Myocyte (in vitro differentiated cells): Measurements from ENCODE around the gene TMED6. TPM values are rescaled to one million over a fixed set of nuclear protein-coding genes. Genes with fewer than 3 reads are reported as not detected.

Source experiments
- DNase-seq: peaks from one replicate; pipeline ENCODE4 v3.0.0-alpha.2; 2012; ENCODE audit warnings: low read depth
- polyA plus RNA-seq: library from polyadenylated mRNA; unstranded; fragments of >200 nt; gene quantifications from one replicate; pipeline ENCODE4 v1.2.1, GENCODE V29; 2012; ENCODE audit warnings: missing spikeins
- total RNA-seq: library from RNA; depleted of rRNA; stranded (reverse); fragments of >200 nt; gene quantifications from 2 replicates; pipeline ENCODE4 v1.2.3, GENCODE V29; 2014

TMED6 gene
- total RNA-seq: 0.36 TPM in 1 of 2 replicates, not detected in the other
- 0.74 TPM for polyA plus RNA-seq

- no peak for DNase-seq
Observed at GRCh38 chr16:69351309-69352027, at the start of gene TMED6. Gene TMED6, minus strand, starts transcription at chr16:69351786. Its CDS starts 33 bp downstream, at chr16:69351753.

GRCh38 chr16:69399361-69399760 is 47.8 kb upstream of the TMED6 start:
- peak; percentile 72 for DNase-seq

GRCh38 chr16:69397821-69398521 is 46.4 kb upstream of the TMED6 start:
- peak; percentile 93 for DNase-seq

GRCh38 chr16:69396187-69397061 is 44.8 kb upstream of the TMED6 start:
- DNase-seq: peak; percentile 89

GRCh38 chr16:69395859-69396186 is 44.2 kb upstream of the TMED6 start:
- DNase-seq: no peak

- DNase-seq: no peak
Observed at GRCh38 chr16:69393898-69394849, 42.6 kb upstream of the TMED6 start.

- DNase-seq: no peak
Observed at GRCh38 chr16:69386596-69386995, 35.0 kb upstream of the TMED6 start.

GRCh38 chr16:69384974-69385373 is 33.4 kb upstream of the TMED6 start:
- DNase-seq: no peak

GRCh38 chr16:69382421-69382820 is 30.8 kb upstream of the TMED6 start:
- DNase-seq: no peak

- no peak for DNase-seq
Observed at GRCh38 chr16:69381231-69381630, 29.6 kb upstream of the TMED6 start.

GRCh38 chr16:69378760-69379159 is 27.2 kb upstream of the TMED6 start:
- DNase-seq: no peak

GRCh38 chr16:69378036-69378435 is 26.4 kb upstream of the TMED6 start:
- no peak for DNase-seq

- DNase-seq: no peak
Observed at GRCh38 chr16:69376393-69377059, 24.9 kb upstream of the TMED6 start.

GRCh38 chr16:69373019-69373418 is 21.4 kb upstream of the TMED6 start:
- no peak for DNase-seq

- DNase-seq: no peak
Observed at GRCh38 chr16:69371564-69371963, 20.0 kb upstream of the TMED6 start.

GRCh38 chr16:69368866-69369265 is 17.3 kb upstream of the TMED6 start:
- no peak for DNase-seq

GRCh38 chr16:69367980-69368379 is 16.4 kb upstream of the TMED6 start:
- no peak for DNase-seq

GRCh38 chr16:69366431-69366830 is 14.8 kb upstream of the TMED6 start:
- DNase-seq: no peak

GRCh38 chr16:69365901-69366300 is 14.3 kb upstream of the TMED6 start:
- DNase-seq: no peak

- no peak for DNase-seq
Observed at GRCh38 chr16:69364088-69364487, 12.5 kb upstream of the TMED6 start.
